ENCODE measurements around the gene CRTAC1.

The CRTAC1 gene

GRCh38 chr10:98060079-98060478 lies 29.7 kb upstream of the CRTAC1 start:
- no peak overlapping the region for H3K14ac ChIP-seq (ENCODE audit: low read length in 2 of 2)
- H2AFZ ChIP-seq (ENCODE audit: low read depth, low read length), result no peak overlapping the region
- H2AK5ac ChIP-seq (ENCODE audit: low read length, severe bottlenecking), result no peak overlapping the region
- H4K91ac ChIP-seq (ENCODE audit: low read length), result no peak overlapping the region
- H3K27me3 ChIP-seq (ENCODE audit: control insufficient read depth in 1 of 2, insufficient read depth in 1 of 2, low read length in 2 of 2), result peaks cover 6 to 67% of the 10 kb centered on the region in 2 experiments
- no peaks in the 10 kb centered on the region for H3K4me1 ChIP-seq (ENCODE audit: control insufficient read depth, insufficient read depth, low read depth, low read length)
- no peaks in the 10 kb centered on the region for H3K79me1 ChIP-seq (replicated peaks; ENCODE audit: low read length, poor library complexity, severe bottlenecking)
- no peak overlapping the region for H3K23ac ChIP-seq (ENCODE audit: low read length in 2 of 2)
- H3K4me2 ChIP-seq (ENCODE audit: low read length, poor library complexity, severe bottlenecking), result no peak overlapping the region
- H2BK5ac ChIP-seq (ENCODE audit: low read depth, low read length, poor library complexity, severe bottlenecking), result no peak overlapping the region
- no peak overlapping the region for H3K4ac ChIP-seq (ENCODE audit: low read depth in 1 of 2, low read length in 2 of 2)
- no peak overlapping the region for H2BK12ac ChIP-seq (ENCODE audit: low read length in 2 of 2)
- WGBS, result 95% methylated on average over 10 of the region's 10 CpGs
- H2BK120ac ChIP-seq (ENCODE audit: low read depth, low read length), result no peak overlapping the region
- H3K9me3 ChIP-seq (ENCODE audit: control insufficient read depth, low read length), result no peaks in the 10 kb centered on the region
- DNase-seq, result no peak
- no peak overlapping the region for H3K9ac ChIP-seq (ENCODE audit: low read length)
- H3K4me3 ChIP-seq (ENCODE audit: insufficient read depth in 1 of 2, low read depth in 1 of 2, low read length in 2 of 2), result no peak overlapping the region
- H3K36me3 ChIP-seq (ENCODE audit: control insufficient read depth in 1 of 2, insufficient read depth in 2 of 2, low read depth in 1 of 2, low read length in 2 of 2), result no peaks in the 10 kb centered on the region
- H4K8ac ChIP-seq (ENCODE audit: low read length), result no peak overlapping the region
- no peak overlapping the region for H3K27ac ChIP-seq (ENCODE audit: low read length, poor library complexity, severe bottlenecking)
- no peak overlapping the region for H3K18ac ChIP-seq (ENCODE audit: low read depth in 1 of 2, low read length in 2 of 2)
- no peak overlapping the region for H2BK15ac ChIP-seq (ENCODE audit: low read depth, poor library complexity, severe bottlenecking)

GRCh38 chr10:98058295-98058694 lies 27.9 kb upstream of the CRTAC1 start:
- Histone ChIP-seq H3K79me1 (replicated peaks; ENCODE audit: low read length, poor library complexity, severe bottlenecking) (no peaks in the 10 kb centered on the region), H3K18ac (ENCODE audit: low read depth in 1 of 2, low read length in 2 of 2) (no peak overlapping the region), H3K14ac (ENCODE audit: low read length in 2 of 2) (no peak overlapping the region), H2BK5ac (ENCODE audit: low read depth, low read length, poor library complexity, severe bottlenecking) (no peak overlapping the region), H2BK15ac (ENCODE audit: low read depth, poor library complexity, severe bottlenecking) (no peak overlapping the region), H3K4me1 (ENCODE audit: control insufficient read depth, insufficient read depth, low read depth, low read length) (no peaks in the 10 kb centered on the region), H4K8ac (ENCODE audit: low read length) (no peak overlapping the region), H3K4me3 (ENCODE audit: insufficient read depth in 1 of 2, low read depth in 1 of 2, low read length in 2 of 2) (no peak overlapping the region), H4K91ac (ENCODE audit: low read length) (no peak overlapping the region), H3K9me3 (ENCODE audit: control insufficient read depth, low read length) (no peaks in the 10 kb centered on the region), H3K4me2 (ENCODE audit: low read length, poor library complexity, severe bottlenecking) (no peak overlapping the region), H2AK5ac (ENCODE audit: low read length, severe bottlenecking) (no peak overlapping the region), H3K27ac (ENCODE audit: low read length, poor library complexity, severe bottlenecking) (no peak overlapping the region), H3K9ac (ENCODE audit: low read length) (no peak overlapping the region), H2BK120ac (ENCODE audit: low read depth, low read length) (no peak overlapping the region), H2BK12ac (ENCODE audit: low read length in 2 of 2) (no peak overlapping the region), H3K36me3 (ENCODE audit: control insufficient read depth in 1 of 2, insufficient read depth in 2 of 2, low read depth in 1 of 2, low read length in 2 of 2) (no peaks in the 10 kb centered on the region), H2AFZ (ENCODE audit: low read depth, low read length) (no peak overlapping the region), H3K4ac (ENCODE audit: low read depth in 1 of 2, low read length in 2 of 2) (no peak overlapping the region), H3K23ac (ENCODE audit: low read length in 2 of 2) (no peak overlapping the region), H3K27me3 (ENCODE audit: control insufficient read depth in 1 of 2, insufficient read depth in 1 of 2, low read length in 2 of 2) (peaks cover 6 to 72% of the 10 kb centered on the region in 2 experiments)
- WGBS, result 85% methylated on average over 1 of the region's 1 CpG
- DNase-seq, result no peak

GRCh38 chr10:98055841-98056516 lies 25.6 kb upstream of the CRTAC1 start:
- DNase-seq, result peak; percentile 9
- H3K79me1 ChIP-seq (replicated peaks; ENCODE audit: low read length, poor library complexity, severe bottlenecking), result no peaks in the 10 kb centered on the region
- H4K91ac ChIP-seq (ENCODE audit: low read length), result no peak overlapping the region
- H2AK5ac ChIP-seq (ENCODE audit: low read length, severe bottlenecking), result no peak overlapping the region
- no peak overlapping the region for H3K14ac ChIP-seq (ENCODE audit: low read length in 2 of 2)
- no peak overlapping the region for H3K23ac ChIP-seq (ENCODE audit: low read length in 2 of 2)
- H3K9ac ChIP-seq (ENCODE audit: low read length), result no peak overlapping the region
- H2BK15ac ChIP-seq (ENCODE audit: low read depth, poor library complexity, severe bottlenecking), result no peak overlapping the region
- no peak overlapping the region for H2BK5ac ChIP-seq (ENCODE audit: low read depth, low read length, poor library complexity, severe bottlenecking)
- H2BK120ac ChIP-seq (ENCODE audit: low read depth, low read length), result no peak overlapping the region
- no peaks in the 10 kb centered on the region for H3K4me1 ChIP-seq (ENCODE audit: control insufficient read depth, insufficient read depth, low read depth, low read length)
- no peak overlapping the region for H3K4me3 ChIP-seq (ENCODE audit: insufficient read depth in 1 of 2, low read depth in 1 of 2, low read length in 2 of 2)
- H3K18ac ChIP-seq (ENCODE audit: low read depth in 1 of 2, low read length in 2 of 2), result no peak overlapping the region
- no peaks in the 10 kb centered on the region for H3K9me3 ChIP-seq (ENCODE audit: control insufficient read depth, low read length)
- peaks cover 14 to 77% of the 10 kb centered on the region in 2 experiments for H3K27me3 ChIP-seq (ENCODE audit: control insufficient read depth in 1 of 2, insufficient read depth in 1 of 2, low read length in 2 of 2)
- H3K36me3 ChIP-seq (ENCODE audit: control insufficient read depth in 1 of 2, insufficient read depth in 2 of 2, low read depth in 1 of 2, low read length in 2 of 2), result no peaks in the 10 kb centered on the region
- H2AFZ ChIP-seq (ENCODE audit: low read depth, low read length), result no peak overlapping the region
- WGBS, result 45% methylated on average over 4 of the region's 4 CpGs
- H2BK12ac ChIP-seq (ENCODE audit: low read length in 2 of 2), result no peak overlapping the region
- no peak overlapping the region for H3K4ac ChIP-seq (ENCODE audit: low read depth in 1 of 2, low read length in 2 of 2)
- H4K8ac ChIP-seq (ENCODE audit: low read length), result no peak overlapping the region
- no peak overlapping the region for H3K27ac ChIP-seq (ENCODE audit: low read length, poor library complexity, severe bottlenecking)
- no peak overlapping the region for H3K4me2 ChIP-seq (ENCODE audit: low read length, poor library complexity, severe bottlenecking)

DNA sequence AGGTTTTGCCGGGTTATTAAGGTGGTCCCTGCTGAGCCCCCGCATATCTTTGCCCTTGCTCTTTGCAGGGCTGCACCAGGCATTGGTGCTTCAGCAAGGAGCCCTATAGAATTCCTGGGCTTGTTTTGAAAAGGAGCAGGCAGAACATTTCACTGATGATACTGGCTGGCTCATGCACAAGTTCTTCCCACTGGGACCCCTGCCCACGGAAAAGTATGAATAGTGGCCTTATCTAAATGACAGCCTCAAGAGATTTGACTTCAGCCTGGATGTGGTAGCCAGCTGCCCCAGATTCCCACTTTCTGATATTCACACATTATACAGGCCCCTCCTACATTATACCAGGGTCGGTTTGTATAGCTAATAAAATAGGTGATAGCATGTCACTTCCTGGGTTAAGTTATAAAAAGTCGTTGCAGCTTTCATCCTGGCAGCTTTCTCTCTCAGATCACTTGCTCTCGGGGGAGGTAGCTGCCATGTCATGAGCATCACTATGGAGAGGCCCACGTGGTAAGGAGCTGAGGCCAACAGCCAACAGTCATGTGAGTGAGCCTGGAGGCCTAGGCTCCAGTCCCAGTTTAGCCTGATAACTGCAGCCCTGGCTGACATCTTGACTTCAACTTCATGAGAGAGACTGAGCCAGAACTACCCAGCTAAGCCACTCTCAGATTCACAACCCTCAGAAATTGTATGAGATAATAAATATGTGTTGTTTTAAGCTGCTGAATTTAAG lies 16.8 kb upstream of the CRTAC1 start:
- H3K27me3 ChIP-seq (ENCODE audit: control insufficient read depth in 1 of 2, insufficient read depth in 1 of 2, low read length in 2 of 2), result peaks cover 56 to 57% of the 10 kb centered on the region in 2 experiments
- H4K91ac ChIP-seq (ENCODE audit: low read length), result no peak overlapping the region
- no peak overlapping the region for H3K4me2 ChIP-seq (ENCODE audit: low read length, poor library complexity, severe bottlenecking)
- no peak overlapping the region for H3K27ac ChIP-seq (ENCODE audit: low read length, poor library complexity, severe bottlenecking)
- no peak overlapping the region for H2BK120ac ChIP-seq (ENCODE audit: low read depth, low read length)
- H3K23ac ChIP-seq (ENCODE audit: low read length in 2 of 2), result no peak overlapping the region
- no peaks in the 10 kb centered on the region for H3K79me1 ChIP-seq (replicated peaks; ENCODE audit: low read length, poor library complexity, severe bottlenecking)
- H2BK12ac ChIP-seq (ENCODE audit: low read length in 2 of 2), result no peak overlapping the region
- no peak overlapping the region for H3K4ac ChIP-seq (ENCODE audit: low read depth in 1 of 2, low read length in 2 of 2)
- H4K8ac ChIP-seq (ENCODE audit: low read length), result no peak overlapping the region
- DNase-seq, result no peak
- no peak overlapping the region for H3K14ac ChIP-seq (ENCODE audit: low read length in 2 of 2)
- no peak overlapping the region for H2AK5ac ChIP-seq (ENCODE audit: low read length, severe bottlenecking)
- no peak overlapping the region for H2AFZ ChIP-seq (ENCODE audit: low read depth, low read length)
- H2BK5ac ChIP-seq (ENCODE audit: low read depth, low read length, poor library complexity, severe bottlenecking), result no peak overlapping the region
- no peak overlapping the region for H3K9ac ChIP-seq (ENCODE audit: low read length)
- H3K4me3 ChIP-seq (ENCODE audit: insufficient read depth in 1 of 2, low read depth in 1 of 2, low read length in 2 of 2), result no peak overlapping the region
- no peak overlapping the region for H3K18ac ChIP-seq (ENCODE audit: low read depth in 1 of 2, low read length in 2 of 2)
- WGBS, result 48% methylated on average over 7 of the region's 7 CpGs
- no peaks in the 10 kb centered on the region for H3K9me3 ChIP-seq (ENCODE audit: control insufficient read depth, low read length)
- no peak overlapping the region for H2BK15ac ChIP-seq (ENCODE audit: low read depth, poor library complexity, severe bottlenecking)
- H3K36me3 ChIP-seq (ENCODE audit: control insufficient read depth in 1 of 2, insufficient read depth in 2 of 2, low read depth in 1 of 2, low read length in 2 of 2), result no peaks in the 10 kb centered on the region
- no peaks in the 10 kb centered on the region for H3K4me1 ChIP-seq (ENCODE audit: control insufficient read depth, insufficient read depth, low read depth, low read length)

All from mesenchymal stem cell (in vitro differentiated cells and primary cell).